CD4-positive, alpha-beta T cell treated with Interleukin-10 for 1 hour (primary cell): Measurements from ENCODE around the gene SERPINA5.

Source experiments
- DNase-seq: peaks from one replicate; pipeline ENCODE4 v3.0.0-alpha.2; 2020

SERPINA5 gene

DNA sequence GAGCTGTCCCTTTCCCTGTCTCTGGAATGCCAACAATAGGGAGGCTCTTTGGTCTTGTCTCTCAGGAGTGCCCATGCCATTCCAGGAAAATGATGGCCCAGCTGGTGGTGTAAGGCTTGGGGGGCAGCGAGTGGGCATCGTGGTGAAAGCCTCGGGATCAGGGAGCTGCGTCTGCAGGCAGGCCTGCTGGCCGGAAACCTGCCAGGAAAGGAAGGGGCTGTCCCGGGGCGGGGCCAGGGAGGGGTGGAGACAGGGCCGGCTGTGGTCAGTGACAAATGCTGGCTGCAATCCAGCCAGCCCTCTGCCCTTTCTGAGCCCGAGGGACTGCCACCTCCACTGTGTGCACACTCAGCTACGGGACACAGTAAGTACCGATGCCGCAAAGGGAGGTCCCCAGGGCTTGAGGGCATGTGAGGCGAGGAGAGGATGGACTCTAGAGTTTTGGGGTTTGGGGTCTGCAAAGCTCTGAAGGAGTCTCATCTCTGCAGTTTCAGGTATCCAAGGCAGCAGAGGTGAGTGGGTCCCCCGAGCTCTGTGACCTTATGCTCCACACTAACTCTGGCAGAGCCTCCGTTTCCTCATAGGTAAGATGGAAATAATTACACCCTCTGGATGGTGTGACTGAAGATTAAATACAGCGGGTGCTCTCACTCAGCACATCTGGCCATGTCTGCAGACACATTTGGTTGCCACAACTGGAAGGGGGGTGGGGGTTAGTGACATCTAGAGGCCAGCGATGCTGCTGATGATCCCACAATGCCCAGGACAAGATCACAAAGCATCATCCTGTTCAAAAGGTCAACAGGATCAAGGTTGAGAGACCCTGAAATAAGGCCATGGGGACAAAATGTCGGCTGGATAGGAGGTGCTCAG, at the start of gene SERPINA5:
TSS of gene SERPINA5 (plus strand) at position 300 of the 873 bp plus-strand sequence. CDS start 5,937 bp downstream, outside the sequence.
- no peak for DNase-seq

DNA sequence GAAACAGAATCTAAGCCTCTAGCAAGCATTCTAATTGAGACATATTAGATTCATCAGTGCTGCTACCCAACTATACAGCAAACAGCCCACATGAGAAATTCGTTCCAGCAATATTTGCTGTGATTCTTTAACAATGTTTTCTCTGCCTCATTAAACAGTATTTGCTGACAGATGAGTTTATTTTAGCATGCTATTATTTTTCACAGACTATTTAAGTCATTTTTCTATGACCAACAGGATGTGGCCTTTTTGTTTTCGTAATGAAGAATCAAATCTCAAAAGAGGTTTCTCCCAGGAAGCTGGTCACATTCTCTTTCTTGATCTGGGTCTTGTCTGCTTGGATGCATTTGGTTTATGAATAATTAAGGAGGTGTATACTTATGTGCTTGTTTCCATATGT, 48.8 kb upstream of the SERPINA5 start:
- no peak for DNase-seq

- DNase-seq, result no peak
Observed at GRCh38 chr14:94535506-94535905, 45.7 kb upstream of the SERPINA5 start.

GRCh38 chr14:94536836-94537235, 44.4 kb upstream of the SERPINA5 start:
- no peak for DNase-seq

GRCh38 chr14:94538070-94538740, 43.0 kb upstream of the SERPINA5 start:
- DNase-seq, result no peak

DNA sequence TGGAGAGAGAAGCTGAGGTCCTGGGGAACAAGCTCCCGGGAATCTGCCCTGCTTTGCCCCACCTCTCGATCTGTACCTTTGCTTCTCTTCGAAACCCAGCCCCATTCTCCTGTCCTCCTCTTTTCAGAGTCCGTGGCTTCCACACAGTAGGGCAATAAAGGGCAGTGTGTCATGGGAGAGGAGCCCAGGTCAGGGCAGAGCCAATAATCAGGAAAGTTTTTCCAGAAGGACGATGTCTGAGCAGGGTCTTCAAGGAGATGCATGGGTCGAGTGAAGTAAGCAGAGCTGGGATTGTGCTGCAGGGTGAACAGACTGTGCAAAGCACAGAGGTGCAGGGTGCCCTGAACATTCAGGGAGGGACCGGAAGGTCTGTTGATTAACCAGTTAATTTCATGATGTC, 42.0 kb upstream of the SERPINA5 start:
- no peak for DNase-seq

GRCh38 chr14:94540031-94540794, 41.0 kb upstream of the SERPINA5 start:
- DNase-seq, result no peak

DNA sequence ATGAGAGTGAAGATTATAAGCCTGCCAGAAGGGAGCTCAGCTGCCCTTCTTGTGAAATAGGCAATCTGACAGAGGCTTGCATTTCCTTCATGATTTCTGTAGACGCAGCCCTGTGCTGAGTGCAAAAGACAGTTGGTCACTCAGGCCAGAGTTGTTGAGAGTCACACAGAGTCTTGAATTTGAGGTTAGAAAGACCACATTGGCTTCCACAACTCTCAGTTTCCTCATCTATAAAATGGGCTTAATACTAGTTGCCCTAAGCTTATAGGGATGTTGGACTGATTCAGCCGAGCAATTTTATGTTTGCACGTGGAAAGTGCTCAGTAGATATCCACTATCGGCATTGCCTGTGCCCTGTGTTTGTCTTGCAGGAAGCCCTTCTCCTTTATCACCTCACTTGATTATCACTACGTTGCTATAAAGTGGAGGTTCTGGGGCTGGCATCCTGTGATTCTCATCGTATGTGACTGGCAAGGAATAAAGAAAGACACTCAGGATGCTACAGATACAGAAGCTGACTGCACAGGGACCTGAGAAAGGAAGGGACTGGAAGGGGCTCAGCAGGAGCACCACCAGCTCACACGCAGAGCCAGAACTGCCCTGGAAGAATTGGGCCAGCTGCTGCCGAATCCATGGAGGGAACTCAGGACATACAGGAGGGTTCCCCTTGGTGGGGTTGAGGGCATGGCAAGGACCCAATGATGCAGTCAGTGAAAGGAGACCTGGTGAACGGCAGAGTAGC, 39.8 kb upstream of the SERPINA5 start:
- no peak for DNase-seq

GRCh38 chr14:94542111-94542810, 39.0 kb upstream of the SERPINA5 start:
- no peak for DNase-seq

- no peak for DNase-seq
Observed at GRCh38 chr14:94542811-94543440, 38.3 kb upstream of the SERPINA5 start.

DNA sequence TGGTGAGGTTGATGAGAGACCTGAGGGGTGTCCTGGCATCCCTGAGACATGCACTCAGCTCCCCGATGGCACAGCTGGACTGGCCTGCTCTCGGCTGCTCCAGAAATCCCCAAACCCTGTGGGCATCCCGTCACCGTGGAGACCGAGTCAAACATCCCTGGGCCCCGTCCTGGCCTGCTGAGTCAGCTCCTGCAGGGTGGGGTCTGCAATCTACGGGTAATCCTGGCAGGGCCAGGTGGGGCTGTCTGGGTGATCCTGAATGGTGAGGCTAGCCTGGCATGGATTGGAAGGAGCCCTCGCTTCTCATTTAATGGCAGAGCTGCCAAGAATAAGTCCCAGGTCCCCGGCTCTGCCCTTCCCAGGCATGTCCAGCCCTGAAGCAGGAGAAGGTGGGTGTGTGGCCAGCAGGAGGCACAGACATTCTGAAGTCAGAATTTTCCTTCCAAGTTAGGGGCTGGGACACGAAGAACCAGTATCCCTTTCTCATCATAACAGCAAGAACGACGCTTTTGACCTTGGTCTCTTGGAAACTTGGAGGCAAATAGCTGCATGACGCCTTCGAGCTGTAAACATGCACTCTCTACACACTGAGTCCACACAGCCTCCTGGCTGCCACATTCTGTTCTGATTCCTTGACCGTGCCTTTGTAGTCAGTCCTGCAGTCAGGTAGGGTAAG, 37.6 kb upstream of the SERPINA5 start:
- DNase-seq, result no peak

DNA sequence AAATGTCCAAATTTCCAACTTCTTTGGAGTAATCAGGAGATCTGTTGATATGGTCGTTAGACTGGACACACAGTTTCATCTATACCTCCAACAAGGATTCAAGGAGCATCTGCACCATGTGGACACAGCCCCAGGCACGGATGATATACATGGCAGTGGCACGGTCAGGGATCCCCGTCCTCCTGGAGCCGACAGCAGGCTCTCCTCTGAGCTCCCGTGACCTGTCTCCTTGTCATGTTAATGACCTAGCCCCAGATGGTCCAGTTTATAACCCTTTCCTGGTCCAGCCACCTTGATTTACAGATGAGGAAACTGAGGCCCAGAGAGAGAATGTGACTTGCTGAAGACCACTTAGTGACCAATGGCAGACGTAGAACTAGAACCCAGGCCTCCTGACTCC, 36.5 kb upstream of the SERPINA5 start:
- no peak for DNase-seq

DNA sequence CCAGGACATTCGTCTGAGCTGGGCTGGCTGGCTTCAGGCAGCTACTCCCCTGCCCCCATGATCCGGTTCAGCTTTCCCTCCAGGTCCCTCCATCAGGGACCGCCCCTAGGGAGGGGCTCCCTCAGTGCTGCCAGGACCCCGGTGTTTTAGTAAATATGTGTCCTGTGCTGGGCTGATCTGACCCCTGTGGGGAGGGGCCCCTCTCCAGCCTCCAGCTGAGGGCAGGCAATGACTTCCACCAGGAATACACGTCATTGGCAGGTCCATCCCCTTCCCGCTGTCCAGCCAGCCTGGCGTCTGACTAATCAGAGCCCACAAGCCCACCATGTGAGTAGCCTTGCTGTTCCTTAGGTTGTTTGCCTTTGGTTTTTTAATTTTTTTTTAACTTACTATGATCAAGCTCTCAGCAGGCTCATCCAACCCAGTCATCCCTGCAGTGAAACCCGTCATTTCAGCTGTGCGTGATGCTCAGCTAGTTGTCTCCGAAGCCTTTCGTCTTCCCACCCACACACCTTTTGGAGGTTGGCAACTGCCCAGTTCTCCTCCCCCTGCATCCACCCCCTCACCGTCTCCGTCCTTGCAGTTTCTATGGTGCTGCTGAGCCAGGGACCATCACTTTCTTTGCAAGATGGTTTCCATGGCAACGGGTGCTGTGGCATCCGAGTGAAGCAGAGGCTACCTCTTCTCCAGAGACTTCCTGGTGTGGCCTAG, 35.9 kb upstream of the SERPINA5 start:
- DNase-seq, result no peak

DNA sequence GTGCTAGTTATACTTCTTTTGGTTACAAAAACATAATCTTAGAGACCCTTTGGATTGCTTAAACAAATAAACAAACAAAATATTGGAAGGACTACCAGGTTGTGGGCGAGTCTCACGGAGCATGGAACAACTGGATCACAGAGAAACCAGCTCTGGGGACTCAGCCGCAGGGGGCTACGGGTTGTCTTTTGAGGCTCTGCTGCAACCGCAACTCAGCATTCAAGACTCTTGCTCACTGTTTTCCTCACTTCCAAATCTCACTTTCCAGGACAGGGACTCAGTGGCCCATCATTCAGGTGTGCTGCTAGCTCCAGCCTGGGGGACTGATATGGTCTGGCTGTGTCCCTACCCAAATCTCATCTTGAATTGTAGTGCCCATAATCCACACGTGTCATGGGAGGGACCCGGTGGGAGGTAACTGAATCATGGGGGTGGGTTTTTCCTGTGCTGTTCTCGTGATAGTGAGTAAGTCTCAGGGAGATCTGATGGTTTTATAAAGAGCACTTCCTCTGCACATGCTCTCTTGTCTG, 34.0 kb upstream of the SERPINA5 start:
- no peak for DNase-seq

DNA sequence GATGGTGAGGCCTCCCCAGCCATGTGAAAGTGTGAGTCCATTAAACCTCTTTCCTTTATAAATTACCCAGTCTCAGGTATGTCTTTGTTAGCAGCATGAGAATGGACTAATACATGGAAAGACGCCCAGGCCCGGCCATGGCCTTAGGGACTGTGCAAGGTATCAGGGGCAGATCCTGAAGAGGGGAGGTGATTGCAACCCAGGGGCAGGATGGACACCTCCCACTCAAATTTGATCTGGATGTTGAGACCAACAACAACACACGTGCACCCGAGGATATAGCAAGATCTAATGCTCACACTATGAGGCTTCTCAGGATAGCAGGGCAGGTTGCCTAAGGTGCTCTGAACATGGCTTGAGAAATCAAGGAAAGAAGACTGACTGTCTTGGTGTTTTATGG, 33.5 kb upstream of the SERPINA5 start:
- DNase-seq, result no peak

- DNase-seq, result no peak
Observed at GRCh38 chr14:94548131-94548998, 32.9 kb upstream of the SERPINA5 start.

DNA sequence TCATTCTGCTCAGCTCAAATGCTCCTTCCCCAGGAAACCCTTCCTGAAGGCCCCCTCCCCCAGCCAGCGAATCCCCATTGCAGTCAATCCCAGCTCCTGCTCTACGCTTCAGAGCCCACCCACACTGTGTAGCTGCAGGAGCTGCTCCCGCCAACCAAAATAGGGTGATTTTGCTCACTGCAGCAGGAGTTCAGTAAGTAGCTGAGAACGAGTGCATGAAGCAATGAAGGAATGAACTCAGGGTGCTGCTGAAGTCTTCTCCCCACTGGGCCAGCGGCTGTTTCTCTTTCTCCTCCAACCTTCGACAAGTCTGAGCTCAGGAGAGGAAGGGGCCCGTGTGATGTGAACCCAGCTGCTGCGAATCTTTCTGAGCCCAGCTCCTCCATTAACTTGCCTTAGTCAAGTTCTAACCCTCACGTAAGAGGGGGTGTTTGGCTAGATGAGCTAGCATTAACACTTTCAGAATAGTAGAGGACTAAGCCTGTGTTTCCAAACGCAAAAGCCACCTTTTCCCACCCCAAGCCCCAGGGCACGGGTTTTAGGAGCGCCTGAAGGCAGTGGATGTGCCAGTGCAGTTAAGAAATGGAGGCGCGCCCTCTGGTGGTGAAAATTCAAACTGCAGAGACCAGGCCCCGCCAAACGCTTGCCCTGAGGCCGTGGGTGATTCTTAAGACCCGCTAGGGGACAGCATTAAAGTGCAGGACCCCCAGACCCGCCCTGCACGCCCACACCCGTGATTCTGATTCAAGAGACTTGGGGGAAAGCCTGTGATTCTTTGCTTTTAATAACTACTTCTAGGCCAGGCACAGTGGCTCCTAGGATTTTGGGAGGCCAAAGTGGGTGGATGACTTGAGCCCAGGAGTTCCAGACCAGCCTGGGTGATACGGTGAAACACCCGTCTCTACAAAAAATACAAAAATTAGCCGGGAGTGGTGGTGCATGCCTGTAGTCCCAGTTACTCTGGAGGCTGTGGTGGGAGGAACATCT, 31.9 kb upstream of the SERPINA5 start:
- DNase-seq, result peak; percentile 25

GRCh38 chr14:94550041-94550440, 31.2 kb upstream of the SERPINA5 start:
- no peak for DNase-seq
